OCI-LY1 (cell line): Measurements from ENCODE around the gene CELF2.

Experiments used
- H2AFZ ChIP-seq: fragments of 200-600 bp; sonication (generic), shearing (Covaris generic); 2 replicates; pipeline ENCODE4 v1.6.0; 2014; ENCODE audit warnings: antibody characterized with exemption, mild to moderate bottlenecking, low read length
- H3F3A ChIP-seq: fragments of 200-600 bp; sonication (generic), shearing (Covaris generic); 2 replicates; pipeline ENCODE4 v1.6.0; 2014; ENCODE audit warnings: mild to moderate bottlenecking, antibody characterized with exemption, low read length, moderate library complexity; ENCODE audit not compliant: insufficient read depth
- H3K27ac ChIP-seq: fragments of 200-600 bp; sonication (generic); 2 replicates; pipeline ENCODE4 v1.5.1; 2014; ENCODE audit warnings: low read length, mixed run types, mild to moderate bottlenecking, low read depth; ENCODE audit not compliant: poor library complexity, severe bottlenecking
- H3K27me3 ChIP-seq: fragments of 200-600 bp; sonication (generic); 2 replicates; pipeline ENCODE4 v1.6.0; 2014; ENCODE audit warnings: antibody characterized with exemption, mild to moderate bottlenecking, low read length, moderate library complexity; ENCODE audit not compliant: insufficient read depth
- H3K36me3 ChIP-seq: fragments of 200-600 bp; sonication (generic); 2 replicates; pipeline ENCODE4 v1.6.1; 2014; ENCODE audit warnings: mild to moderate bottlenecking, antibody characterized with exemption, low read length, moderate library complexity, mixed read lengths; ENCODE audit not compliant: insufficient read depth
- H3K4me1 ChIP-seq: fragments of 200-600 bp; sonication (generic); 2 replicates; pipeline ENCODE4 v1.5.1; 2014; ENCODE audit warnings: mild to moderate bottlenecking, low read length, moderate library complexity; ENCODE audit not compliant: insufficient read depth, severe bottlenecking
- H3K4me2 ChIP-seq: fragments of 200-600 bp; sonication (generic), shearing (Covaris generic); 2 replicates; pipeline ENCODE4 v1.6.1; 2014; ENCODE audit warnings: low read length
- H3K4me3 ChIP-seq: fragments of 200-600 bp; sonication (generic); 2 replicates; pipeline ENCODE4 v1.5.1; 2014; ENCODE audit warnings: low read length, low read depth, mild to moderate bottlenecking, mixed read lengths; ENCODE audit not compliant: poor library complexity, severe bottlenecking
- H3K79me2 ChIP-seq: fragments of 200-600 bp; shearing (Covaris generic); 2 replicates; pipeline ENCODE4 v1.6.1; 2016; ENCODE audit warnings: mixed run types, low read length, mixed read lengths; ENCODE audit not compliant: insufficient read depth
- H3K9ac ChIP-seq: fragments of 200-600 bp; sonication (generic), shearing (Covaris generic); 2 replicates; pipeline ENCODE4 v1.6.1; 2014; ENCODE audit warnings: mild to moderate bottlenecking, low read length, mixed read lengths
- H3K9me2 ChIP-seq: fragments of 200-600 bp; sonication (generic), shearing (Covaris generic); 2 replicates; pipeline ENCODE4 v1.6.1; 2014; ENCODE audit warnings: low read depth, mild to moderate bottlenecking, low read length, mixed read lengths
- H3K9me3 ChIP-seq: fragments of 200-600 bp; shearing (Covaris generic); 2 replicates; pipeline ENCODE4 v1.6.1; 2014; ENCODE audit warnings: low read length, mixed read lengths
- H4K20me1 ChIP-seq: fragments of 200-600 bp; sonication (generic), shearing (Covaris generic); 2 replicates; pipeline ENCODE4 v1.6.0; 2016; ENCODE audit warnings: mild to moderate bottlenecking, low read length; ENCODE audit not compliant: insufficient read depth
- CTCF ChIP-seq: fragments of 200-600 bp; sonication (generic), shearing (Covaris generic); IDR thresholded peaks from 2 replicates; pipeline ENCODE4 v1.5.1; 2017; ENCODE audit warnings: mild to moderate bottlenecking, antibody characterized with exemption, low read length, moderate library complexity, mixed read lengths
- EZH2 ChIP-seq: fragments of 200-600 bp; sonication (generic), shearing (Covaris generic); IDR thresholded peaks from 2 replicates; pipeline ENCODE4 v1.8.0; 2017; ENCODE audit warnings: borderline replicate concordance, mixed run types, mild to moderate bottlenecking, antibody characterized with exemption, low read length, moderate library complexity, mixed read lengths

The CELF2 gene

DNA sequence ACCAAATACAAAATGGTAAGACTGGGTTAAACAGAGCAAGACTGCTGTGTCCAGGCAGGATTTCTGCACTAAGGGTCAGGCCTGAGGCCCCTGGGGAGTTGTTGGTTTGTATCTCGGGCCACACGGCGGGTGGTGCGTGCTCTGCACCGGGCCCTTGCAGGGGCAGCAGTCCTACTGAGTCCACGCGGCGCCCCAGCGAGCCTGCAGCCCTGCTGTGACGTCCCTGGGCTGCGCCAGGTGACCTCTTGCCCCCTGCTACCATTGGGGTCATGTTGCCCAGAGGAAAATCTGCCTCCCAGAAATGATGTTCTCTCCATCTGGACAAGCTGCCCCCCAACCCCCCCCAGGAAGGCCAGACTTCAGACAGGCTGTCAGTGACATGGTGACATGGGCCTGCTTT, 281.5 kb downstream of the CELF2 start:
- no peaks in the 10 kb centered on the region for H3K79me2 ChIP-seq
- H3K4me1 ChIP-seq = no peaks in the 10 kb centered on the region
- no peak overlapping the region for H3K4me2 ChIP-seq
- H3K9me3 ChIP-seq = no peaks in the 10 kb centered on the region
- H3K9me2 ChIP-seq = no peaks in the 10 kb centered on the region
- H4K20me1 ChIP-seq = no peaks in the 10 kb centered on the region
- H3K27ac ChIP-seq = no peak overlapping the region
- no peaks in the 10 kb centered on the region for H3F3A ChIP-seq
- H3K9ac ChIP-seq = no peak overlapping the region
- H2AFZ ChIP-seq = no peak overlapping the region
- no peaks in the 10 kb centered on the region for H3K27me3 ChIP-seq
- TF ChIP-seq EZH2 (no peak), CTCF (no peak)
- H3K36me3 ChIP-seq = no peaks in the 10 kb centered on the region
- no peak overlapping the region for H3K4me3 ChIP-seq

GRCh38 chr10:11300026-11300425, 282.4 kb downstream of the CELF2 start:
- Histone ChIP-seq H4K20me1 (no peaks in the 10 kb centered on the region), H3K9ac (no peak overlapping the region), H3K27me3 (no peaks in the 10 kb centered on the region), H3K4me1 (no peaks in the 10 kb centered on the region), H3K4me3 (no peak overlapping the region), H3K36me3 (no peaks in the 10 kb centered on the region), H3K4me2 (no peak overlapping the region), H3K27ac (no peak overlapping the region), H3K9me3 (no peaks in the 10 kb centered on the region), H3K79me2 (no peaks in the 10 kb centered on the region), H3K9me2 (no peaks in the 10 kb centered on the region), H2AFZ (no peak overlapping the region), H3F3A (no peaks in the 10 kb centered on the region)
- TF ChIP-seq CTCF (no peak), EZH2 (no peak)

- H3K36me3 ChIP-seq = no peaks in the 10 kb centered on the region
Measured at GRCh38 chr10:11300563-11300962, 282.9 kb downstream of the CELF2 start.

More at GRCh38 chr10:11300563-11300962, 282.9 kb downstream of the CELF2 start:
- Histone ChIP-seq H3K79me2 (no peaks in the 10 kb centered on the region), H3K9me3 (no peaks in the 10 kb centered on the region), H3K9me2 (no peaks in the 10 kb centered on the region), H3K4me2 (no peak overlapping the region), H4K20me1 (no peaks in the 10 kb centered on the region), H3K9ac (no peak overlapping the region), H3K4me1 (no peaks in the 10 kb centered on the region), H3K4me3 (no peak overlapping the region), H3F3A (no peaks in the 10 kb centered on the region), H3K27me3 (no peaks in the 10 kb centered on the region), H2AFZ (no peak overlapping the region), H3K27ac (no peak overlapping the region)
- TF ChIP-seq EZH2 (no peak), CTCF (no peak)
